ENCODE data around the gene MANBA. TPM values are rescaled to one million over a fixed set of nuclear protein-coding genes. Genes with fewer than 3 reads are reported as not detected.

The MANBA gene
- total RNA-seq, 1 experiment from 2014 or later, result 21.4 TPM

DNA sequence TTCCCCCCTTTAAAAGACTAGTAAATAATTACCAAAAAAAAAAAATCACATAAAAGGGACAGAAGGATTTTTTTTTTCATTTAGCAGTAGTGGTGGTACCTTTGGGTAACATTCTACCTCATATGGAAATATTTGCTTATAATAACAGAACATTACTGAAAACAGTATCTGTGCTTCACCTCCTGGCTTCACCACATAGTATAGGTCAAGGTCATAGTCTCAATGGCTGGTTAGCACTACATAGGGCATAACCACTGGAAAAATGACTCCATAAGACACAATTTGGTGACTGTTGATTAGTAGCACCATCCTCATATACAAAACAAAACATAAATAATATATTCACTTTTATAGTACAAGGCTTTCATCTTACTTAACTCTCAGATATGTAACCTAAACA lies 34.7 kb downstream of the MANBA start:
- Mint-ChIP-seq H3K27me3 (ENCODE audit: low read depth) (no peaks in the 10 kb centered on the region), H3K27ac (no peak overlapping the region), H3K4me3 (no peak overlapping the region), H3K4me1 (peaks cover 0 to 1% of the 10 kb centered on the region in 2 experiments; a peak in 2 of 4 replicates), H3K9me3 (peaks cover 0 to 2% of the 10 kb centered on the region in 2 experiments; a peak in 1 of 5 replicates), H3K36me3 (ENCODE audit: insufficient read depth in 1 of 3, low read depth in 3 of 3) (peaks cover 21 to 34% (median 23%) of the 10 kb centered on the region in 3 experiments)
- Histone ChIP-seq H3K27me3 (ENCODE audit: insufficient read depth, low read length) (no peaks in the 10 kb centered on the region), H3K9ac (ENCODE audit: extremely low read depth, insufficient read length, low read length) (no peak overlapping the region), H3K4me2 (ENCODE audit: insufficient read depth, insufficient read length, low read length) (no peak overlapping the region), H3K79me1 (ENCODE audit: insufficient read depth, low read depth, low read length, poor library complexity, severe bottlenecking) (peaks cover 3% of the 10 kb centered on the region), H3K27ac (ENCODE audit: insufficient read length, low read depth, low read length) (no peak overlapping the region), H2AK5ac (ENCODE audit: insufficient read length, low read length) (no peak overlapping the region), H4K5ac (ENCODE audit: insufficient read length, low read depth, low read length) (no peak overlapping the region), H2BK120ac (ENCODE audit: low read depth, low read length, poor library complexity, severe bottlenecking) (no peak overlapping the region), H3K4me1 (ENCODE audit: insufficient read depth, low read length) (no peaks in the 10 kb centered on the region), H3K23me2 (ENCODE audit: insufficient read length, low read depth, low read length, poor library complexity, severe bottlenecking) (no peaks in the 10 kb centered on the region), H3K56ac (ENCODE audit: insufficient read length, low read depth, low read length) (no peak overlapping the region), H2BK12ac (ENCODE audit: insufficient read length, low read depth, low read length) (no peak overlapping the region), H3K9me3 (ENCODE audit: control insufficient read depth, low read depth, low read length) (no peaks in the 10 kb centered on the region), H2BK5ac (ENCODE audit: insufficient read length, low read length) (no peak overlapping the region), H3K79me2 (ENCODE audit: insufficient read depth, low read length) (no peaks in the 10 kb centered on the region), H2BK20ac (ENCODE audit: low read depth, low read length, poor library complexity, severe bottlenecking) (no peak overlapping the region), H3K14ac (ENCODE audit: insufficient read depth, low read length) (no peak overlapping the region), H3K18ac (ENCODE audit: insufficient read length, low read depth, low read length) (no peak overlapping the region), H2BK15ac (ENCODE audit: low read depth, low read length) (no peak overlapping the region), H4K20me1 (ENCODE audit: control insufficient read depth, insufficient read depth, insufficient read length) (no peaks in the 10 kb centered on the region), H2AFZ (ENCODE audit: low read length) (no peak overlapping the region), H4K8ac (replicated peaks; ENCODE audit: insufficient read length, low read depth, low read length) (no peak overlapping the region), H3K4ac (ENCODE audit: low read depth, low read length) (no peak overlapping the region), H4K91ac (ENCODE audit: insufficient read length, low read depth, low read length) (no peak overlapping the region), H3T11ph (ENCODE audit: low read length) (no peak overlapping the region), H3K23ac (ENCODE audit: insufficient read length, low read depth, low read length) (no peak overlapping the region)
- TF ChIP-seq, protein P1, sequence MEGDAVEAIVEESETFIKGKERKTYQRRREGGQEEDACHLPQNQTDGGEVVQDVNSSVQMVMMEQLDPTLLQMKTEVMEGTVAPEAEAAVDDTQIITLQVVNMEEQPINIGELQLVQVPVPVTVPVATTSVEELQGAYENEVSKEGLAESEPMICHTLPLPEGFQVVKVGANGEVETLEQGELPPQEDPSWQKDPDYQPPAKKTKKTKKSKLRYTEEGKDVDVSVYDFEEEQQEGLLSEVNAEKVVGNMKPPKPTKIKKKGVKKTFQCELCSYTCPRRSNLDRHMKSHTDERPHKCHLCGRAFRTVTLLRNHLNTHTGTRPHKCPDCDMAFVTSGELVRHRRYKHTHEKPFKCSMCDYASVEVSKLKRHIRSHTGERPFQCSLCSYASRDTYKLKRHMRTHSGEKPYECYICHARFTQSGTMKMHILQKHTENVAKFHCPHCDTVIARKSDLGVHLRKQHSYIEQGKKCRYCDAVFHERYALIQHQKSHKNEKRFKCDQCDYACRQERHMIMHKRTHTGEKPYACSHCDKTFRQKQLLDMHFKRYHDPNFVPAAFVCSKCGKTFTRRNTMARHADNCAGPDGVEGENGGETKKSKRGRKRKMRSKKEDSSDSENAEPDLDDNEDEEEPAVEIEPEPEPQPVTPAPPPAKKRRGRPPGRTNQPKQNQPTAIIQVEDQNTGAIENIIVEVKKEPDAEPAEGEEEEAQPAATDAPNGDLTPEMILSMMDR (conservative IDR thresholded peaks at IDR 0.05), result no peak
- DNase-seq, result no peak
